Measurements from ENCODE around the gene PIP5KL1. TPM values are rescaled to one million over a fixed set of nuclear protein-coding genes. Genes with fewer than 3 reads are reported as not detected.

Gene PIP5KL1
- total RNA-seq, 6 donors from 2014 or later: 4.1 to 38.8 (median 10.0) TPM

DNA sequence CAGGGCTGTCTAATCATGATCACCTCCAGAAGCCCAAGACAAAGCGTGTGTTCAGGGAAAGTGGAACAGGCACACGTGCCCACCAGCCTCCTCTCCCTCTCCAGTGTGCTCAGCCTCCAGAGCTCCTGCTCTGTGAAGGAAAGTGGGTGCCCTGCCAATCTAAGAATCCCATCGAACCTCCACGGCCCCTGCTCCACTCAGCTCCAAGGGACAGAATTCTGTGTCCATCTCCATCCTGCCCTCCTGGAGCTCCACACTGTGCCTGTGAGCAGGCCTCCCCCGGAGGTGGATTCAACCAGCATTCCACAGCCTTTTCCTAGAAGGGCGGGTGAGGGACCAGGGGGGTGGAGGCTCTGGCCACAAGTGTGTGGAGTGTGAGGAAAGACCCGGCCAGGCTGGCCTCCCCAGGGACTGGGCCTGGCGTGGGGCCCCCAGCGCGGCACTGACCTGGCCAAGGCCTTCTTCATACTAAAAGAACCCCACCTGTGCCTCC, 44.2 kb upstream of the PIP5KL1 start:
- H3K27me3 ChIP-seq: no peaks in the 10 kb centered on the region
- 52 to 67% methylated on average over 8 to 10 of the region's 10 CpGs for WGBS, 2 donors
- H3K27ac ChIP-seq: peak overlapping the region in 2 of 4 donors; percentile 43 to 70
- peak; percentile 59 to 87 for DNase-seq
- ATAC-seq (ENCODE audit: low FRiP score in 2 of 2): no peak
- peaks cover 73 to 100% (median 95%) of the 10 kb centered on the region in 4 donors for H3K4me1 ChIP-seq
- no peaks in the 10 kb centered on the region for H3K9me3 ChIP-seq
- TF ChIP-seq EP300 (IDR thresholded peaks at IDR 0.05) (no peak), POLR2AphosphoS5 (IDR thresholded peaks at IDR 0.05) (no peak), POLR2A (IDR thresholded peaks at IDR 0.05) (no peak)
- TF ChIP-seq, protein P1, sequence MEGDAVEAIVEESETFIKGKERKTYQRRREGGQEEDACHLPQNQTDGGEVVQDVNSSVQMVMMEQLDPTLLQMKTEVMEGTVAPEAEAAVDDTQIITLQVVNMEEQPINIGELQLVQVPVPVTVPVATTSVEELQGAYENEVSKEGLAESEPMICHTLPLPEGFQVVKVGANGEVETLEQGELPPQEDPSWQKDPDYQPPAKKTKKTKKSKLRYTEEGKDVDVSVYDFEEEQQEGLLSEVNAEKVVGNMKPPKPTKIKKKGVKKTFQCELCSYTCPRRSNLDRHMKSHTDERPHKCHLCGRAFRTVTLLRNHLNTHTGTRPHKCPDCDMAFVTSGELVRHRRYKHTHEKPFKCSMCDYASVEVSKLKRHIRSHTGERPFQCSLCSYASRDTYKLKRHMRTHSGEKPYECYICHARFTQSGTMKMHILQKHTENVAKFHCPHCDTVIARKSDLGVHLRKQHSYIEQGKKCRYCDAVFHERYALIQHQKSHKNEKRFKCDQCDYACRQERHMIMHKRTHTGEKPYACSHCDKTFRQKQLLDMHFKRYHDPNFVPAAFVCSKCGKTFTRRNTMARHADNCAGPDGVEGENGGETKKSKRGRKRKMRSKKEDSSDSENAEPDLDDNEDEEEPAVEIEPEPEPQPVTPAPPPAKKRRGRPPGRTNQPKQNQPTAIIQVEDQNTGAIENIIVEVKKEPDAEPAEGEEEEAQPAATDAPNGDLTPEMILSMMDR (IDR thresholded peaks at IDR 0.05): no peak
- H3K36me3 ChIP-seq: no peaks in the 10 kb centered on the region
- H3K4me3 ChIP-seq: peak overlapping the region in 1 of 4 donors; percentile 3

DNA sequence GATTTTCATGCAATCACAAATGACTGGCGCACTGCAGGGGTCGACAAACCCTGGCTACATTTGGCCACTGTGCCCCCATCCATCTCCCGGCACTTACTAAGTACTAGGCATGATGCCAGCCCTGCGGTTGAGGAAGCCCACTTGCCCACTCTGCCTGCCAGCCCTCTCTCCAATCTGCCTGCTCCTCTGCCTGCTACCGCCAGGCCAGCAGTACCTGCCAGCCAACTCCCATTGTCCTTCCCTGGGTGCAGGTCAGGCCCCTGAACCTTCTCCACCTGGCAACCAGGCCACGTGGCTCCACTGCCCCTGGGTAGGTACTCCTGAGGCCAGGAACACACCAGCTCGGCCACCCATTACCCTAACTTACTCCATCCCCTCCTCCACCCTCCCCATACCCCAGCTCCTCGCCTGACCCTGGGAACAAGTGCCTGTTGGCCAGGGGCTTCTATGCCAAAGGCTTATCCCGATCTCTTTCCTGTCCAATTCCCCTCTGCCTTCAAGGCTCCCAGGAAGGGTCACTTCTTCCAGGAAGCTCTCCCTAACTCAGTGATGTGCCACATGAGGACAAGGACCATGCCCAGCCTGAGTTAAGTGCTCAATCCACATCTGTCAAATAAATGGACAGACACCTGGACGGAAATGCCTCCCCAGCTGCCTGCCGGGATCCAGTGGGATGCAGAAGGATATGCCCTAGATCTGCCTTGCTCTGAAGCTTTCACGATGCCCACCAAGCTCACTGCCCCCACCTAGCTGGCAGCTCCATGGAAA, 43.6 kb upstream of the PIP5KL1 start:
- Histone ChIP-seq H3K4me1 (peaks cover 73 to 100% (median 95%) of the 10 kb centered on the region in 4 donors), H3K36me3 (no peaks in the 10 kb centered on the region), H3K27me3 (no peaks in the 10 kb centered on the region), H3K9me3 (no peaks in the 10 kb centered on the region), H3K27ac (peak overlapping the region in 3 of 4 donors; percentile 55 to 70 (median 68)), H3K4me3 (peak overlapping the region in 1 of 4 donors; percentile 3)
- WGBS, 2 donors: 63 to 75% methylated on average over 12 of the region's 12 CpGs
- ATAC-seq (ENCODE audit: low FRiP score in 2 of 2): no peak
- no peak for DNase-seq
- TF ChIP-seq POLR2AphosphoS5 (IDR thresholded peaks at IDR 0.05): no peak
- TF ChIP-seq EP300 (IDR thresholded peaks at IDR 0.05): no peak
- TF ChIP-seq POLR2A (IDR thresholded peaks at IDR 0.05): no peak
- TF ChIP-seq, protein P1 (IDR thresholded peaks at IDR 0.05): no peak

DNA sequence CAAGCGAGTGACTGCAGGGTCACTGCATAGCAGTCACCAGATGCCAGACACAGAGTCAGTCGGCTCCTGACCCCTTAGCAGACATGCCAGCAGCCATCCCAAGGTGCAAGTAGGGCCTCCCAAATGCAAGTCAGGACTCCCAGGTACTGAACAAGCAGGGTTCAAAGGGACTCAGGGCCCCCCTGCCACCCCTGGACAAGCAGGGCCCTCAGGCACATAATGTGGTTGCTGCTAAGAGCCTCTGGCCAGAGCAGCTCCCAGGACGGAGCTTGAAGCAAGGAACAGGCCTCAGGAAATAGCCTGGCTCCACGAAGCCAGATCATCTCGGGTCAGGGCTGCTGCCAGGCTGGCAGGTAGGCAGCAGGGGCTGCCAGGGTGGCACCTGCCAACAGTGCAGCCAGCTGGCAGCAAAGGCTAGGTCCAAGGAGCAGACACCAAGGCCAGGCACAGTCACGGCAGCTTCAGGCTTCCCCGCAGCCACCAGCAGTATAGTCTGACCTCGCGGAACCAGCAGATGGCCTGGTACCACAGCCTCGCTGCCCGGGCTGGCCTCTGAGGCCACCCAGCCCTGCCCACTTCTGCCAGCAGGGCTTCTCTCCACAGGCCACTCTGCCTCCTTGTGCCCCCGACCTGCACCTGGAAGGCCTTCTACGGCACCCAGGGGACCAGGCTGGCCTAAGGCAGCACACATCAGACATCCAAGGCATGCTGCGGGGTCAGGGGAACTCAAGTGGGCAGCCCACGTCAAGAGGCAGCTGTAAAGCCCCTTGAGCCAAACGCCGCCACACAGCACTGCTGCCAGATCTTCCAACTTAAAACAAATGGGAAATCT, 42.8 kb upstream of the PIP5KL1 start:
- Histone ChIP-seq H3K9me3 (no peaks in the 10 kb centered on the region), H3K36me3 (no peaks in the 10 kb centered on the region), H3K27ac (peak overlapping the region in 3 of 4 donors; percentile 55 to 70 (median 68)), H3K27me3 (no peaks in the 10 kb centered on the region), H3K4me1 (peaks cover 81 to 99% (median 93%) of the 10 kb centered on the region in 4 donors), H3K4me3 (no peak overlapping the region)
- WGBS, 2 donors: 72% methylated on average over 10 to 11 of the region's 17 CpGs
- ATAC-seq (ENCODE audit: low FRiP score in 2 of 2): no peak
- DNase-seq: peak in 1 of 2 donors; percentile 79
- TF ChIP-seq POLR2AphosphoS5 (IDR thresholded peaks at IDR 0.05) (no peak), EP300 (IDR thresholded peaks at IDR 0.05) (no peak)
- TF ChIP-seq, protein P1 (IDR thresholded peaks at IDR 0.05): peak in 1 of 6 experiments; percentile 8

DNA sequence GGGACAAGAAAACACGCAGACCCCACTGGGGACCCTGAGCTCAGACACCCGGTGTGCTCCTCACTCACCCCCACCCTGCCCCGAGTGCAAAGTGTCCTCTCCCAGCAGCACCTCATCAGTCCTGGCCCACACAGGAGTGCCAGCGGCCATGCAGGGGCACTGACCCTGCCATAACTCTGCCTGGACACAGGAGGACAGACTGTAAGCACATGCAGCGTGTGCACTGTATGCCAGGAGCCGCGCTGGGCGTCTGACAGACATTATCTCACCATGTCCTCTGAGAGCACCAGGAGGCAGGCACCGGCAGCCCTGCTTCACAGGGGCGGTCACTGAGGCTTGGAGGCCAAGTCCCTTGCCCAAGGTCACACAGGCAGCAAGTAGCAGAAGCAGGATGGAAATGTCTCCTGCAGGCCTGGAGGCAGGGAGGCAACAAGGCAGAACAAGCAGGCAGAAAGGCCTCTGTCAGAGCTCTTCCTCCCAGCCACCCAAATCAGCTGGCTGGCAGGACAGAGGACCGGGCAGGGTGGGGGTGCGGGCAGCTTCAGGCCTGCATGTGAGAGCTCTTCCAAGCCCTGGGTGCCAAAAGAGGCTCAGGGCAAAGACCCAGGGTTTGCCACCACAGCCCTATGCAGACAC, 41.8 kb upstream of the PIP5KL1 start:
- Histone ChIP-seq H3K4me1 (peaks cover 81 to 96% (median 87%) of the 10 kb centered on the region in 4 donors), H3K27ac (peak overlapping the region in 2 of 4 donors; percentile 55 to 70), H3K9me3 (no peaks in the 10 kb centered on the region), H3K4me3 (no peak overlapping the region), H3K27me3 (no peaks in the 10 kb centered on the region), H3K36me3 (no peaks in the 10 kb centered on the region)
- 67 to 83% methylated on average over 2 of the region's 12 CpGs for WGBS, 2 donors
- DNase-seq (peak in 1 of 2 donors; percentile 66), ATAC-seq (ENCODE audit: low FRiP score in 2 of 2) (no peak)
- TF ChIP-seq, protein P1 (IDR thresholded peaks at IDR 0.05): no peak
- TF ChIP-seq POLR2AphosphoS5 (IDR thresholded peaks at IDR 0.05): no peak
- no peak for TF ChIP-seq POLR2A (IDR thresholded peaks at IDR 0.05)
